ENCODE measurements around the gene SMAD4. TPM values are rescaled to one million over a fixed set of nuclear protein-coding genes. Genes with fewer than 3 reads are reported as not detected.
"Not testable (repeated sequence)": the region's sequence is repeated elsewhere in the genome, so short reads cannot be mapped to it uniquely, and the experiment has no call there.

The SMAD4 gene
- total RNA-seq, 2 experiments from 2014 or later: 79.3 to 89.5 TPM

GRCh38 chr18:51092967-51093366 is 63.0 kb downstream of the SMAD4 start:
- POLR2A ChIA-PET; intact Hi-C loops (cut with DNase I, micrococcal nuclease); H3K36me3 Mint-ChIP-seq (ENCODE audit: low read depth); H3K9me3 Mint-ChIP-seq (ENCODE audit: low read depth); H3K4me3 Mint-ChIP-seq; CTCF ChIA-PET; H3K4me1 Mint-ChIP-seq; H3K27me3 Mint-ChIP-seq; H3K27ac Mint-ChIP-seq; ATAC-seq; DNase-seq: not testable (repeated sequence)

- no peaks in the 10 kb centered on the region for H3K9me3 Mint-ChIP-seq (ENCODE audit: low read depth)
- H3K36me3 Mint-ChIP-seq (ENCODE audit: low read depth): no peaks in the 10 kb centered on the region
- H3K27me3 Mint-ChIP-seq: no peaks in the 10 kb centered on the region
- no peaks in the 10 kb centered on the region for H3K4me1 Mint-ChIP-seq
- ATAC-seq (no peak), DNase-seq (no peak)
- POLR2A ChIA-PET: no interaction called here
- no peak overlapping the region for H3K27ac Mint-ChIP-seq
- H3K4me3 Mint-ChIP-seq: no peak overlapping the region
- intact Hi-C loops (cut with DNase I, micrococcal nuclease): no loop called here
- CTCF ChIA-PET: interaction anchor here (2.0 kb wide), 1 partner anchor 13 kb away, joined by 6 read pairs; no protein-coding TSS in a partner anchor
Observed at GRCh38 chr18:51097021-51097822, 67.2 kb downstream of the SMAD4 start.

- CTCF ChIA-PET: interaction anchor here (2.0 kb wide), 1 partner anchor 12 kb away, joined by 6 read pairs; no protein-coding TSS in a partner anchor
- ATAC-seq: no peak
Observed at GRCh38 chr18:51098082-51098481, 68.1 kb downstream of the SMAD4 start.

GRCh38 chr18:51098513-51098912 is 68.5 kb downstream of the SMAD4 start:
- Mint-ChIP-seq H3K36me3 (ENCODE audit: low read depth) (no peaks in the 10 kb centered on the region), H3K9me3 (ENCODE audit: low read depth) (peaks cover 3% of the 10 kb centered on the region), H3K4me1 (no peaks in the 10 kb centered on the region), H3K27ac (no peak overlapping the region), H3K27me3 (no peaks in the 10 kb centered on the region), H3K4me3 (no peak overlapping the region)
- intact Hi-C loops (cut with DNase I, micrococcal nuclease): no loop called here
- POLR2A ChIA-PET: interaction anchor here (0.6 kb wide), 1 partner anchor 27 kb away, joined by 5 read pairs; no protein-coding TSS in a partner anchor
- DNase-seq (no peak), ATAC-seq (no peak)
- CTCF ChIA-PET: interaction anchor here (2.0 kb wide), 1 partner anchor 12 kb away, joined by 6 read pairs; no protein-coding TSS in a partner anchor

More at GRCh38 chr18:51098082-51098481, 68.1 kb downstream of the SMAD4 start:
- POLR2A ChIA-PET: no interaction called here
- peaks cover 3% of the 10 kb centered on the region for H3K9me3 Mint-ChIP-seq (ENCODE audit: low read depth)
- DNase-seq: no peak
- no peaks in the 10 kb centered on the region for H3K4me1 Mint-ChIP-seq
- no peak overlapping the region for H3K4me3 Mint-ChIP-seq
- no peak overlapping the region for H3K27ac Mint-ChIP-seq
- H3K27me3 Mint-ChIP-seq: no peaks in the 10 kb centered on the region
- intact Hi-C loops (cut with DNase I, micrococcal nuclease): no loop called here
- no peaks in the 10 kb centered on the region for H3K36me3 Mint-ChIP-seq (ENCODE audit: low read depth)

- Mint-ChIP-seq H3K36me3 (ENCODE audit: low read depth) (no peaks in the 10 kb centered on the region), H3K27me3 (no peaks in the 10 kb centered on the region), H3K4me1 (no peaks in the 10 kb centered on the region), H3K9me3 (ENCODE audit: low read depth) (peaks cover 3% of the 10 kb centered on the region), H3K4me3 (no peak overlapping the region), H3K27ac (no peak overlapping the region)
- intact Hi-C loops (cut with DNase I, micrococcal nuclease): loop anchor here in 1 of 2 experiments (10.0 kb wide), 1 partner anchor 434 kb away; no protein-coding TSS in a partner anchor
- ChIA-PET POLR2A (no interaction called here), CTCF (interaction anchor here (0.5 to 1.2 kb wide), 2 partner anchors 177 to 1153 kb away, joined by 3 to 4 read pairs; no protein-coding TSS in a partner anchor)
- ATAC-seq: no peak
- DNase-seq: no peak
Observed at GRCh38 chr18:51100385-51101120, 70.5 kb downstream of the SMAD4 start.

- intact Hi-C loops (cut with DNase I, micrococcal nuclease): loop anchor here in 1 of 2 experiments (10.0 kb wide), 1 partner anchor 428 kb away; no protein-coding TSS in a partner anchor
- Mint-ChIP-seq H3K27me3 (no peaks in the 10 kb centered on the region), H3K36me3 (ENCODE audit: low read depth) (no peaks in the 10 kb centered on the region), H3K27ac (peak overlapping the region; percentile 59), H3K4me1 (peaks cover 12% of the 10 kb centered on the region), H3K9me3 (ENCODE audit: low read depth) (peaks cover 3% of the 10 kb centered on the region), H3K4me3 (no peak overlapping the region)
- ChIA-PET POLR2A (no interaction called here), CTCF (interaction anchor here (1.1 kb wide), 1 partner anchor 88 kb away, joined by 3 read pairs; no protein-coding TSS in a partner anchor)
- DNase-seq (no peak), ATAC-seq (peak; percentile 10)
Observed at GRCh38 chr18:51107082-51107481, 77.1 kb downstream of the SMAD4 start.

- ChIA-PET CTCF (interaction anchor here (0.7 to 1.1 kb wide), 4 partner anchors 28 to 513 kb away, joined by 3 to 5 read pairs (median 3); no protein-coding TSS in a partner anchor), POLR2A (interaction anchor here (0.5 to 0.6 kb wide), 3 partner anchors 42 to 319 kb away, joined by 3 to 10 read pairs (median 3); no protein-coding TSS in a partner anchor)
- Mint-ChIP-seq H3K4me1 (peaks cover 12% of the 10 kb centered on the region), H3K36me3 (ENCODE audit: low read depth) (no peaks in the 10 kb centered on the region), H3K27me3 (no peaks in the 10 kb centered on the region), H3K9me3 (ENCODE audit: low read depth) (no peaks in the 10 kb centered on the region), H3K27ac (peak overlapping the region; percentile 59), H3K4me3 (no peak overlapping the region)
- intact Hi-C loops (cut with DNase I, micrococcal nuclease): loop anchor here in 1 of 2 experiments (10.0 kb wide), 1 partner anchor 427 kb away; no protein-coding TSS in a partner anchor
- ATAC-seq (peak; percentile 67), DNase-seq (peak; percentile 40)
Observed at GRCh38 chr18:51107598-51108305, 77.7 kb downstream of the SMAD4 start.

- ATAC-seq: no peak
- no peaks in the 10 kb centered on the region for H3K36me3 Mint-ChIP-seq (ENCODE audit: low read depth)
Observed at GRCh38 chr18:51108330-51108729, 78.3 kb downstream of the SMAD4 start.

GRCh38 chr18:51110073-51110797 is 80.2 kb downstream of the SMAD4 start:
- Mint-ChIP-seq H3K36me3 (ENCODE audit: low read depth) (no peaks in the 10 kb centered on the region), H3K4me3 (no peak overlapping the region), H3K27me3 (no peaks in the 10 kb centered on the region), H3K9me3 (ENCODE audit: low read depth) (no peaks in the 10 kb centered on the region), H3K27ac (no peak overlapping the region), H3K4me1 (peaks cover 12% of the 10 kb centered on the region)
- DNase-seq: peak; percentile 85
- peak; percentile 86 for ATAC-seq
- intact Hi-C loops (cut with DNase I, micrococcal nuclease): loop anchor here (1.0 to 10.0 kb wide), 7 partner anchors 85 to 1177 kb away; partner anchors contain the start of gene MRO (in 1 of the 2)
- ChIA-PET CTCF (interaction anchor here (0.6 to 1.9 kb wide), 16 partner anchors 10 to 1178 kb away, joined by 3 to 12 read pairs (median 3); partner anchors contain the start of genes MEX3C and MRO), POLR2A (interaction anchor here (0.6 kb wide), 1 partner anchor 51 kb away, joined by 3 read pairs; no protein-coding TSS in a partner anchor)

More at GRCh38 chr18:51108330-51108729, 78.3 kb downstream of the SMAD4 start:
- ChIA-PET CTCF (interaction anchor here (0.7 to 1.6 kb wide), 4 partner anchors 89 to 513 kb away, joined by 3 to 7 read pairs (median 4); partner anchors contain the start of gene MEX3C), POLR2A (interaction anchor here (0.5 to 0.6 kb wide), 2 partner anchors 43 to 281 kb away, joined by 3 to 10 read pairs; no protein-coding TSS in a partner anchor)
- Mint-ChIP-seq H3K27me3 (no peaks in the 10 kb centered on the region), H3K27ac (no peak overlapping the region), H3K4me3 (no peak overlapping the region), H3K4me1 (peaks cover 12% of the 10 kb centered on the region), H3K9me3 (ENCODE audit: low read depth) (no peaks in the 10 kb centered on the region)
- intact Hi-C loops (cut with DNase I, micrococcal nuclease): loop anchor here in 1 of 2 experiments (10.0 kb wide), 1 partner anchor 426 kb away; no protein-coding TSS in a partner anchor
- DNase-seq: no peak
